GM12878 (cell line): Measurements from ENCODE around the gene TEX44. TPM values are rescaled to one million over a fixed set of nuclear protein-coding genes. Genes with fewer than 3 reads are reported as not detected.

ENCODE experiments used
- ASH2L ChIP-seq: fragments of 300-600, 200-600 bp; sonication (generic); IDR thresholded peaks from 2 replicates; pipeline ENCODE4 v1.6.1; 2017; ENCODE audit warnings: low read depth, mild to moderate bottlenecking, borderline replicate concordance
- BCLAF1 ChIP-seq: fragments of 450-650 bp; IDR thresholded peaks from 2 replicates; pipeline ENCODE4 v1.6.1; 2017; ENCODE audit warnings: antibody characterized with exemption, mild to moderate bottlenecking, moderate library complexity
- ESRRA ChIP-seq: IDR thresholded peaks from 2 replicates; pipeline ENCODE4 v1.6.1; 2012; ENCODE audit warnings: mild to moderate bottlenecking, low read length, improper control_type of control experiment
- FOS ChIP-seq: IDR thresholded peaks from 3 replicates; pipeline ENCODE4 v1.6.1; 2011; ENCODE audit warnings: borderline replicate concordance; ENCODE audit not compliant: insufficient read length; ENCODE audit errors: extremely low read depth
- IKZF1 ChIP-seq: fragments of 450-650 bp; conservative IDR thresholded peaks from 2 replicates; pipeline ENCODE4 v1.6.1; 2017; ENCODE audit warnings: antibody characterized with exemption, mild to moderate bottlenecking
- MLLT1 ChIP-seq: fragments of 450-650 bp; IDR thresholded peaks from 2 replicates; pipeline ENCODE4 v1.6.1; 2016; ENCODE audit warnings: mild to moderate bottlenecking
- NFIC ChIP-seq: IDR thresholded peaks from 2 replicates; pipeline ENCODE4 v1.6.1; 2012; ENCODE audit warnings: low read depth, mild to moderate bottlenecking, inconsistent platforms, low read length, moderate library complexity
- RELB ChIP-seq: fragments of 450-650 bp; IDR thresholded peaks from 2 replicates; pipeline ENCODE4 v1.6.1; 2017; ENCODE audit warnings: low read depth, mild to moderate bottlenecking, moderate library complexity
- REST ChIP-seq: IDR thresholded peaks from 2 replicates; pipeline ENCODE4 v1.6.1; 2012; ENCODE audit warnings: mild to moderate bottlenecking, low read depth, low read length
- SRF ChIP-seq, 2 experiments: IDR thresholded peaks; 2 replicates each; pipeline ENCODE4 v1.6.1; 2011; ENCODE audit warnings: low read depth in 2 of 2, low read length in 2 of 2, mild to moderate bottlenecking in 1 of 2, moderate library complexity in 1 of 2
- USF1 ChIP-seq: IDR thresholded peaks from 2 replicates; pipeline ENCODE4 v1.6.1; 2011; ENCODE audit warnings: borderline replicate concordance, low read depth, mild to moderate bottlenecking, moderate library complexity, mixed read lengths, low read length; ENCODE audit not compliant: insufficient read depth; ENCODE audit errors: extremely low read length
- ZBTB11 ChIP-seq: fragments of 450-650 bp; formaldehyde crosslinking; IDR thresholded peaks from 2 replicates; pipeline ENCODE4 v1.5.0; 2022; ENCODE audit warnings: mild to moderate bottlenecking, missing genetic modification characterization
- polyA plus RNA-seq, 11 experiments: library from polyadenylated mRNA; depleted of rRNA in 4 of 11; unstranded in 6 of 11; stranded (reverse) in 5 of 11; fragments of >200 nt; fragmentation: Nextera tagmentation in 4 of 11; fragmentation: Illumina TruSeq in 1 of 11; extraction: Ambion mirVana in 4 of 11; extraction: Trizol in 1 of 11; gene quantifications; 1 replicate in 1 of 11; 2 replicates in 10 of 11; pipeline versions ENCODE4 v1.2.1 to v1.2.3, GENCODE V29; 2011 to 2016; ENCODE audit warnings: inconsistent platforms in 2 of 11, missing spikeins in 2 of 11, low read depth in 1 of 11
- total RNA-seq, 4 experiments: library from RNA; depleted of rRNA in 3 of 4; stranded (reverse); fragments of >200 nt in 3 of 4; fragmentation: Illumina TruSeq in 1 of 4; extraction: Trizol in 1 of 4; gene quantifications; 2 replicates each; pipeline versions ENCODE4 v1.2.1 to v1.2.3, GENCODE V29; 2013 to 2021

TEX44 gene
- total and polyA plus RNA-seq, 10 of the 15 experiments (the other 5 are each of a cell fraction or from before 2014, with no cell fraction given) = not detected

- TF ChIP-seq ESRRA (no peak), MLLT1 (peak; percentile 67), FOS (no peak), SRF (IDR thresholded peaks at IDR 0.05; ENCODE audit: low read depth in 2 of 2, low read length in 2 of 2) (no peak), BCLAF1 (no peak), ZBTB11 (CRISPR knock-in tag) (no peak), USF1 (no peak), NFIC (no peak), REST (no peak), IKZF1 (no peak; the same call in 1 of the 2 replicates), ASH2L (no peak), RELB (peak; percentile 19; the same call in 1 of the 2 replicates)
Observed at GRCh38 chr2:231604101-231604684, 11.5 kb downstream of the TEX44 start (continued).
